HG02970 (cell line): ENCODE results near the gene CHD3.

Experiments used
- ATAC-seq: cut with Tn5 transposase; IDR thresholded peaks from one replicate; pipeline ENCODE4 v1.9.1; 2021; ENCODE audit warnings: mild to moderate bottlenecking, moderate library complexity, moderate number of reproducible peaks; ENCODE audit not compliant: unreplicated experiment, low FRiP score

The CHD3 gene

GRCh38 chr17:7864995-7865650 lies 23.5 kb upstream of the CHD3 start:
- ATAC-seq: no peak

- ATAC-seq: no peak
Measured at GRCh38 chr17:7867881-7868329, 20.7 kb upstream of the CHD3 start.

GRCh38 chr17:7873051-7873450 lies 15.5 kb upstream of the CHD3 start:
- no peak for ATAC-seq

GRCh38 chr17:7875804-7876370 lies 12.7 kb upstream of the CHD3 start:
- ATAC-seq: no peak

GRCh38 chr17:7878234-7878633 lies 10.4 kb upstream of the CHD3 start:
- ATAC-seq: no peak

- no peak for ATAC-seq
Measured at GRCh38 chr17:7880076-7880868, 8.3 kb upstream of the CHD3 start.

GRCh38 chr17:7881276-7882054 lies 7.1 kb upstream of the CHD3 start:
- ATAC-seq: no peak

- ATAC-seq: no peak
Measured at GRCh38 chr17:7882068-7882467, 6.5 kb upstream of the CHD3 start.

GRCh38 chr17:7882629-7883028 lies 6.0 kb upstream of the CHD3 start:
- ATAC-seq: no peak

GRCh38 chr17:7883781-7884386 lies 4.7 kb upstream of the CHD3 start:
- ATAC-seq: no peak

- ATAC-seq: no peak
Measured at GRCh38 chr17:7884581-7885366, 3.8 kb upstream of the CHD3 start.

GRCh38 chr17:7885367-7886226 lies 3.0 kb upstream of the CHD3 start:
- no peak for ATAC-seq

GRCh38 chr17:7886227-7887037 lies 2.2 kb upstream of the CHD3 start:
- ATAC-seq: no peak

- ATAC-seq: no peak
Measured at GRCh38 chr17:7887038-7887481, 1.5 kb upstream of the CHD3 start.

- peak; percentile 36 for ATAC-seq
Measured at GRCh38 chr17:7887482-7888183, 956 bp upstream of the CHD3 start.

GRCh38 chr17:7889166-7889955 lies 772 bp downstream of the CHD3 start:
- ATAC-seq: no peak
